ENCODE results near the gene C13orf46. TPM values are rescaled to one million over a fixed set of nuclear protein-coding genes. Genes with fewer than 3 reads are reported as not detected.

Gene C13orf46
- polyA plus RNA-seq, 2 of the 4 experiments (the other 2 are of a cell fraction): 0.05 to 0.13 TPM

DNA sequence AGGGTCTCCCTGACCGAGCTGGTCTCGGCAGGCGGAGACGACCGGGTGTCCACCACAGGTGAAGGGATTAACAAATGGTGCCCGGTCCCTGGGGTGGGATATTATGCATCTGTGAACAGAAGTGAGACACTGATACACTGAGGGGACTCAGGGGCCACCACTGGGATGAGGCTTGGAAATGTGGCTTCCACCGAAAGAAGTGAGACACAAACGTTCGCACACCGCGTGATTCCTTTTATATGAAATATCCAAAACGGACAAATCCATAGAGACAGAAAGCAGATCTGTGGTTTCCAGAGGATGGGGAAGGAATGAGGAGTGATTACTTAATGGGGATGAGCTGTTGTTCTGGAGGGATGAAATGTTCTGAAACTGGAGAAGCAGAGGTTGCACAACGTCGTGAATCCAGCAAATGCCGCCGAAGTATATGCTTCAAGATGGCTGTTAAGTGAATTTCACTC, 47.5 kb downstream of the C13orf46 start (continued):
- TF ChIP-seq RAD21 (conservative IDR thresholded peaks at IDR 0.05 in 1 of 2, IDR thresholded peaks at IDR 0.05 in 1 of 2): no peak
- no peak for TF ChIP-seq HOXA7 (CRISPR knock-in tag; IDR thresholded peaks at IDR 0.05)
- no peak for TF ChIP-seq SREBF2 (IDR thresholded peaks at IDR 0.05)
- TF ChIP-seq KDM5A (IDR thresholded peaks at IDR 0.05): no peak
- no peak for TF ChIP-seq PHF8 (IDR thresholded peaks at IDR 0.05; ENCODE audit: borderline replicate concordance, low read depth)
- TF ChIP-seq RARB (CRISPR knock-in tag; IDR thresholded peaks at IDR 0.05): no peak

DNA sequence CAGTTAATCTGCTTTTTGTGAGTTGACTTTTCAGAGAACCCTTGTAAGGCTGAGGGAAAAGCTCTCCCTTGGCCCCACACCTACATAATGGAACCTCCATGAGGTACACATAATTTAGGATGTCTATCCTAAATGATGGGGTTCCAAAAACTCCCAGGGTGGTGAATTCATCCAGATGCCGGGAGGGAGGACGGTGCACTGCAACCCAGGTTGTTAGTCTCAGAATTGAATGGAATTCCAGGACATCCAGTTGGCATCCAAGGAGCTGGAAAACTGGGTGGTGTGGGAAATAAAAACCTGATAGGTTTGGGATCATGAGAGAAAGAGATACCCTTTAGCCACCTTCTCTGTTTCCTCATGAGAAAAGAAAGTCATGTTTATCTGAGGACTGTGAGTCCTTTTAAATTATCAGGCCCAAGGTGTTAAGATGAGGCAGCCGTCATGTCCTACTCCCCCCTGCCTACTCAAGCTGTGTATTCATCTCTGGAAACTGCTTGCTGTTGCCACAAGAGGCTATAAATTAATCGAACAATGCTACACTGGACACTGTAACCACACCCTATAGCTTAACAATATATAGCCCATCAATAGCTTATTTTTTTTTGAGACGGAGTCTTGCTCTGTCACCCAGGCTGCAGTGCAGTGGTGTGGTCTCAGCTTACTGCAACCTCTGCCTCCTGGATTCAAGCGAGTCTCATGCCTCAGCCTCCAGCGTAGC, 49.5 kb downstream of the C13orf46 start:
- Histone ChIP-seq H3K4me1 (no peaks in the 10 kb centered on the region), H3K27ac (no peak overlapping the region), H3K4me2 (no peak overlapping the region), H3K9me3 (peaks cover 19% of the 10 kb centered on the region; the same call in 2 of the 3 replicates), H3K4me3 (no peak overlapping the region)
- ChIA-PET POLR2A (no interaction called here), CTCF (interaction anchor here (0.6 to 0.9 kb wide), 2 partner anchors 8 to 47 kb away, joined by 3 read pairs; no protein-coding TSS in a partner anchor)
- ATAC-seq (no peak), FAIRE-seq (no peak), DNase-seq (ENCODE audit: low read depth in 1 of 2, low spot score in 1 of 2) (no peak)
- 32% methylated on average over 7 of the region's 7 CpGs for WGBS (ENCODE audit: missing lambda C conversion rate)
- TF ChIP-seq PHF8 (IDR thresholded peaks at IDR 0.05; ENCODE audit: borderline replicate concordance, low read depth) (no peak), KDM1A (IDR thresholded peaks at IDR 0.05; ENCODE audit: low read depth) (no peak), RAD21 (conservative IDR thresholded peaks at IDR 0.05 in 1 of 2, IDR thresholded peaks at IDR 0.05 in 1 of 2) (no peak), NFE2L2 (conservative IDR thresholded peaks at IDR 0.05; ENCODE audit: low read length) (no peak), ZC3H11A (IDR thresholded peaks at IDR 0.05) (no peak), HDAC2 (IDR thresholded peaks at IDR 0.05) (no peak)
- TF ChIP-seq, protein P1, sequence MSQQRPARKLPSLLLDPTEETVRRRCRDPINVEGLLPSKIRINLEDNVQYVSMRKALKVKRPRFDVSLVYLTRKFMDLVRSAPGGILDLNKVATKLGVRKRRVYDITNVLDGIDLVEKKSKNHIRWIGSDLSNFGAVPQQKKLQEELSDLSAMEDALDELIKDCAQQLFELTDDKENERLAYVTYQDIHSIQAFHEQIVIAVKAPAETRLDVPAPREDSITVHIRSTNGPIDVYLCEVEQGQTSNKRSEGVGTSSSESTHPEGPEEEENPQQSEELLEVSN (IDR thresholded peaks at IDR 0.05; ENCODE audit: borderline replicate concordance, low read depth): no peak

GRCh38 chr13:113923376-113924063, 50.4 kb downstream of the C13orf46 start:
- no peak overlapping the region for H3K27ac ChIP-seq
- 26% methylated on average over 6 of the region's 8 CpGs for whole genome bisulfite sequencing (ENCODE audit: missing lambda C conversion rate)
- ATAC-seq (no peak), FAIRE-seq (no peak), DNase-seq (ENCODE audit: low read depth in 1 of 2, low spot score in 1 of 2) (no peak)
- H3K4me1 ChIP-seq: no peaks in the 10 kb centered on the region
- H3K4me2 ChIP-seq: no peak overlapping the region
- TF ChIP-seq RCOR1 (IDR thresholded peaks at IDR 0.05; ENCODE audit: low read depth, low read length) (no peak), TP53 (CRISPR knock-in tag; IDR thresholded peaks at IDR 0.05) (no peak), MYC (IDR thresholded peaks at IDR 0.05; ENCODE audit: borderline replicate concordance, low read length) (no peak), ZFP36 (IDR thresholded peaks at IDR 0.05; ENCODE audit: borderline replicate concordance, partially characterized antibody) (no peak), JUN (IDR thresholded peaks at IDR 0.05) (no peak), ATOH8 (CRISPR knock-in tag; IDR thresholded peaks at IDR 0.05; ENCODE audit: low read depth) (no peak), HOXB5 (CRISPR knock-in tag; IDR thresholded peaks at IDR 0.05) (no peak), NPAS2 (CRISPR knock-in tag; IDR thresholded peaks at IDR 0.05; ENCODE audit: borderline replicate concordance) (no peak), RARB (CRISPR knock-in tag; IDR thresholded peaks at IDR 0.05) (no peak)
- TF ChIP-seq, protein P2, sequence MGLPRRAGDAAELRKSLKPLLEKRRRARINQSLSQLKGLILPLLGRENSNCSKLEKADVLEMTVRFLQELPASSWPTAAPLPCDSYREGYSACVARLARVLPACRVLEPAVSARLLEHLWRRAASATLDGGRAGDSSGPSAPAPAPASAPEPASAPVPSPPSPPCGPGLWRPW (IDR thresholded peaks at IDR 0.05): no peak
- CTCF ChIA-PET: interaction anchor here (0.9 kb wide), 1 partner anchor 46 kb away, joined by 3 read pairs; no protein-coding TSS in a partner anchor
- no peak overlapping the region for H3K4me3 ChIP-seq
- POLR2A ChIA-PET: no interaction called here
- peaks cover 19% of the 10 kb centered on the region; the same call in 2 of the 3 replicates for H3K9me3 ChIP-seq
